Measurements from ENCODE around the gene ANKHD1. TPM values are rescaled to one million over a fixed set of nuclear protein-coding genes. Genes with fewer than 3 reads are reported as not detected.

The ANKHD1 gene
- polyA plus RNA-seq, 3 donors: 29.0 to 110 (median 43.6) TPM

- peaks cover 57% of the 10 kb centered on the region for H3K79me2 ChIP-seq (ENCODE audit: insufficient read depth, low read length)
- Mint-ChIP-seq H3K4me3 (peak overlapping the region; percentile 86 to 94), H3K4me1 (peaks cover 55% of the 10 kb centered on the region), H3K27me3 (ENCODE audit: low read depth in 3 of 3) (no peaks in the 10 kb centered on the region), H3K27ac (peak overlapping the region; percentile 95 to 99 (median 98)), H3K9me3 (no peaks in the 10 kb centered on the region), H3K36me3 (peaks cover 56 to 69% of the 10 kb centered on the region in 2 donors)
- peak in 1 of 3 donors; percentile 7 for DNase-seq
- no peaks in the 10 kb centered on the region for H3K9me3 ChIP-seq (replicated peaks in 1 of 2; ENCODE audit: control insufficient read depth in 1 of 2, insufficient read depth in 1 of 2, low read length in 2 of 2)
- peaks cover 48% of the 10 kb centered on the region for H4K20me1 ChIP-seq (ENCODE audit: insufficient read depth, low read length)
- H3K27ac ChIP-seq (ENCODE audit: low read depth in 1 of 2, low read length in 2 of 2): peak overlapping the region; percentile 91 to 98
- H3K4me1 ChIP-seq (ENCODE audit: control insufficient read depth in 1 of 2, insufficient read depth in 2 of 2, low read length in 2 of 2): peaks cover 44 to 60% of the 10 kb centered on the region in 2 donors
- H3K9ac ChIP-seq (ENCODE audit: insufficient read depth, low read length, poor library complexity, severe bottlenecking): no peak overlapping the region
- 93% methylated on average over 4 of the region's 7 CpGs for WGBS (ENCODE audit: insufficient coverage)
- H3K4me2 ChIP-seq (replicated peaks; ENCODE audit: extremely low read depth, low read length, poor library complexity, severe bottlenecking): peak overlapping the region; percentile 85
- TF ChIP-seq CTCF (IDR thresholded peaks at IDR 0.05): no peak
- peaks cover 26 to 46% of the 10 kb centered on the region in 2 donors for H3K36me3 ChIP-seq (replicated peaks in 1 of 2; ENCODE audit: control insufficient read depth in 1 of 2, insufficient read depth in 2 of 2, low read length in 2 of 2)
- no peaks in the 10 kb centered on the region for H3K27me3 ChIP-seq (ENCODE audit: control insufficient read depth in 2 of 2, insufficient read depth in 2 of 2, low read length in 2 of 2)
- peak overlapping the region in 1 of 3 experiments; percentile 76 for H3K4me3 ChIP-seq (replicated peaks in 1 of 3; ENCODE audit: low read depth in 2 of 3, low read length in 3 of 3)
- intact Hi-C loops (cut with micrococcal nuclease): loop anchor here in 1 of 2 donors (5.0 to 10.0 kb wide), 2 partner anchors 89 to 144 kb away; partner anchors contain the start of genes ANKHD1 and TMCO6
- H2AFZ ChIP-seq (ENCODE audit: insufficient read depth, low read depth, low read length, poor library complexity, severe bottlenecking): no peak overlapping the region
Measured at GRCh38 chr5:140548791-140549190, 147.2 kb downstream of the ANKHD1 start.

- Histone ChIP-seq H3K36me3 (replicated peaks in 1 of 2; ENCODE audit: control insufficient read depth in 1 of 2, insufficient read depth in 2 of 2, low read length in 2 of 2) (peaks cover 26 to 39% of the 10 kb centered on the region in 2 donors), H3K27me3 (ENCODE audit: control insufficient read depth in 2 of 2, insufficient read depth in 2 of 2, low read length in 2 of 2) (no peaks in the 10 kb centered on the region), H2AFZ (ENCODE audit: insufficient read depth, low read depth, low read length, poor library complexity, severe bottlenecking) (no peak overlapping the region), H4K20me1 (ENCODE audit: insufficient read depth, low read length) (peaks cover 54% of the 10 kb centered on the region), H3K79me2 (ENCODE audit: insufficient read depth, low read length) (peaks cover 64% of the 10 kb centered on the region), H3K9me3 (replicated peaks in 1 of 2; ENCODE audit: control insufficient read depth in 1 of 2, insufficient read depth in 1 of 2, low read length in 2 of 2) (no peaks in the 10 kb centered on the region), H3K27ac (ENCODE audit: low read depth in 1 of 2, low read length in 2 of 2) (peak overlapping the region; percentile 91 to 98), H3K4me2 (replicated peaks; ENCODE audit: extremely low read depth, low read length, poor library complexity, severe bottlenecking) (peak overlapping the region; percentile 85), H3K9ac (ENCODE audit: insufficient read depth, low read length, poor library complexity, severe bottlenecking) (no peak overlapping the region), H3K4me3 (replicated peaks in 1 of 3; ENCODE audit: low read depth in 2 of 3, low read length in 3 of 3) (peak overlapping the region in 1 of 3 experiments; percentile 76), H3K4me1 (ENCODE audit: control insufficient read depth in 1 of 2, insufficient read depth in 2 of 2, low read length in 2 of 2) (peaks cover 51 to 67% of the 10 kb centered on the region in 2 donors)
- Mint-ChIP-seq H3K4me3 (peak overlapping the region; percentile 63 to 86), H3K36me3 (peaks cover 55 to 65% of the 10 kb centered on the region in 2 donors), H3K4me1 (peaks cover 62% of the 10 kb centered on the region), H3K27me3 (ENCODE audit: low read depth in 3 of 3) (peaks cover 0 to 2% (median 0%) of the 10 kb centered on the region in 3 donors), H3K9me3 (peaks cover 0 to 2% (median 0%) of the 10 kb centered on the region in 7 donors), H3K27ac (peak overlapping the region; percentile 95 to 99 (median 98))
- DNase-seq: peak; percentile 84 to 94 (median 89)
- 100% methylated on average over 1 of the region's 3 CpGs for WGBS (ENCODE audit: insufficient coverage)
- TF ChIP-seq CTCF (IDR thresholded peaks at IDR 0.05): no peak
- intact Hi-C loops (cut with micrococcal nuclease): loop anchor here in 1 of 2 donors (5.0 to 10.0 kb wide), 3 partner anchors 88 to 145 kb away; partner anchors contain the start of genes ANKHD1, IK, NDUFA2 and TMCO6
Measured at GRCh38 chr5:140549237-140550144, 147.9 kb downstream of the ANKHD1 start.

Data from CD14-positive monocyte (primary cell).